COR-L47 (cell line): ENCODE measurements around the gene EXPH5.

Experiments
- DNase-seq: peaks from one replicate; lab custom pipeline; 2025; lab: John Stamatoyannopoulos, UW

EXPH5 gene

GRCh38 chr11:108518581-108518980 is 75.0 kb downstream of the EXPH5 start:
- no peak for DNase-seq

- no peak for DNase-seq
Observed at GRCh38 chr11:108516125-108516524, 77.4 kb downstream of the EXPH5 start.

- DNase-seq: no peak
Observed at GRCh38 chr11:108512708-108513107, 80.9 kb downstream of the EXPH5 start.

GRCh38 chr11:108511851-108512474 is 81.6 kb downstream of the EXPH5 start:
- DNase-seq: no peak

GRCh38 chr11:108508653-108509593 is 84.6 kb downstream of the EXPH5 start:
- DNase-seq: no peak

GRCh38 chr11:108501396-108501795 is 92.2 kb downstream of the EXPH5 start:
- DNase-seq: no peak

GRCh38 chr11:108500721-108501120 is 92.8 kb downstream of the EXPH5 start:
- DNase-seq: no peak

- DNase-seq: no peak
Observed at GRCh38 chr11:108500169-108500568, 93.4 kb downstream of the EXPH5 start.

- DNase-seq: no peak
Observed at GRCh38 chr11:108498816-108499408, 94.7 kb downstream of the EXPH5 start.

- peak; percentile 77 for DNase-seq
Observed at GRCh38 chr11:108498046-108498815, 95.3 kb downstream of the EXPH5 start, which contains the start of gene POGLUT3. Gene POGLUT3, minus strand, starts transcription at chr11:108498384. Its CDS starts 18 bp downstream, at chr11:108498366.

GRCh38 chr11:108497317-108498045 is 96.1 kb downstream of the EXPH5 start:
- peak; percentile 73 for DNase-seq

GRCh38 chr11:108496643-108497256 is 96.8 kb downstream of the EXPH5 start:
- no peak for DNase-seq

- no peak for DNase-seq
Observed at GRCh38 chr11:108495326-108495725, 98.2 kb downstream of the EXPH5 start.

- peak; percentile 76 for DNase-seq
Observed at GRCh38 chr11:108494182-108494581, 99.4 kb downstream of the EXPH5 start.

- no peak for DNase-seq
Observed at GRCh38 chr11:108491936-108492335, 101.6 kb downstream of the EXPH5 start.

GRCh38 chr11:108486828-108487227 is 106.7 kb downstream of the EXPH5 start:
- DNase-seq: no peak

GRCh38 chr11:108486331-108486730 is 107.2 kb downstream of the EXPH5 start:
- no peak for DNase-seq

GRCh38 chr11:108483163-108483562 is 110.4 kb downstream of the EXPH5 start:
- DNase-seq: no peak

GRCh38 chr11:108474664-108475463 is 118.7 kb downstream of the EXPH5 start:
- no peak for DNase-seq

- DNase-seq: no peak
Observed at GRCh38 chr11:108472681-108473080, 120.9 kb downstream of the EXPH5 start.
